GM19467 (cell line): Measurements from ENCODE around the gene NR1H2.

Experiments used
- ATAC-seq: cut with Tn5 transposase; IDR thresholded peaks from one replicate; pipeline ENCODE4 v1.9.1; 2021; ENCODE audit warnings: mild to moderate bottlenecking, moderate library complexity; ENCODE audit not compliant: unreplicated experiment

NR1H2 gene

DNA sequence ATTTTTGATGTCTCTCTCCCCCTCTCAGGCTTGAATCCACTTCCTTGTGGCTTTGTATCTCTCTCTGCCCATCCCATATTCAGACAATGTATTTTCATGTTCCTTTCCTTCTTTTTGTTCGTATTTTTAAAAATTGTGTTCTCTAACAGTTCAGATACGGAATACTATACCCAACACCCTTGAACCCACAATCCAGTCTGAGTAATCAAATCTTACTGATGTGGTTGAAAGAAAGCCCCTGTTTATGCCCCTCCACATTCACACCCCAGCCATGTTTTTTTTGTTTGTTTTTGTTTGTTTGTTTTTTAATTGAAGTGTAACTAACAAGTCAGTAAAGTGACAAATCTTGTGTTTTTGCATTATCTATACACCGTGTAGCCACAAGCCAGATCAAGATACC, 43.9 kb downstream of the NR1H2 start:
- no peak for ATAC-seq

- ATAC-seq, result no peak
Observed at GRCh38 chr19:50420808-50421207, 44.6 kb downstream of the NR1H2 start.

DNA sequence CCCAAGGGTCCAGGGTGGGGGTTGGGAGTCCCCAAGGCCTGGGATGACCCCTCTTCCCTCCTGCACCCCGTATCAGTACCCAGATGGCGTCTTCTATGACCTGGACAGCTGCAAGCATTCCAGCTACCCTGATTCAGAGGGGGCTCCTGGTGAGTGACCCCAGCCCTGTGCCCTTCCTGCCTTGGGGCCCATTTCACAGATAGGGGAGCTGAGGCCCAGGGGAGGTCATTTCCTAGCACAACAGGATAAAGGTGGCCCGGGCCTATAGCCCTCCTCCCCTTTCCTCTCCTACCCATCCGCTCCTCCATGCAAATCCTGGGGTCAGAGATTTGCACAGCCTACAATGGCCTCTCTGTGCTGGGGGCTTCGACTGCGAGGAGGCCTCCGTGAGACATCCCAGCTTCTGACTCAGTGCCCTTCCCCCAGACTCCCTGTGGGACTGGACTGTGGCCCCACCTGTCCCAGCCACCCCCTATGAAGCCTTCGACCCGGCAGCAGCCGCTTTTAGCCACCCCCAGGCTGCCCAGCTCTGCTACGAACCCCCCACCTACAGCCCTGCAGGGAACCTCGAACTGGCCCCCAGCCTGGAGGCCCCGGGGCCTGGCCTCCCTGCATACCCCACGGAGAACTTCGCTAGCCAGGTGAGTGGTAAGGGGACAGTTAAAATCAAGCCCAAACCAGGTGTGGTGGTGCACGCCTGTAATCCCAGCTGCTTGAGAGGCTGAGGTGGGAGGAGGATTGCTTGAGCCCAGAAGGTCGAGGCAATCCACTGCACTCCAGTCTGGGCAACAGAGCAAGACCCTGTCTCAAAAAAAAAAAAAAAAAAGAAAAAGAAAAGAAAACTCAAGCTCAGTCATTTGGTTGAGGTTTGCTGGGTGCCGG, 46.4 kb downstream of the NR1H2 start:
- ATAC-seq, result no peak

- ATAC-seq, result no peak
Observed at GRCh38 chr19:50423279-50424113, 47.2 kb downstream of the NR1H2 start.

DNA sequence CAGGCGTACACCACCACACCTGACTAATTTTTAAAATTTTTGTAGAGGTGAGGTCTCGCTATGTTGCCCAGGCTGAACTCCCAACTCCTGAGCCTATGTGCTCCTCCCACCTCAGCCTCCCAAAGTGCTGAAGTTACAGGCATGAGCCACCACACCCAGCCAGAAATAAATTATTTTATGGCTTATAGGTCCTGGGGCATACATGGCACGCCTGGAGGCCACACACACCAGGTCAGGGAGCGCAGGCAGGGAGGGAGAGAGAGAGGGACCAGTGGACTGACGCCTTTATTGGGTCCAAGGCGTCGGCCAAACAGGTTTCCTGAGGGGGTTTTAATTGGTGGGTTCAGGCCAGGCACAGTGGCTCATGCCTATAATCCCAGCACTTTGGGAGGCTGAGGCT, 49.3 kb downstream of the NR1H2 start:
- no peak for ATAC-seq

- no peak for ATAC-seq
Observed at GRCh38 chr19:50427318-50427925, 51.2 kb downstream of the NR1H2 start.

GRCh38 chr19:50427997-50428425, 51.8 kb downstream of the NR1H2 start:
- ATAC-seq, result no peak

DNA sequence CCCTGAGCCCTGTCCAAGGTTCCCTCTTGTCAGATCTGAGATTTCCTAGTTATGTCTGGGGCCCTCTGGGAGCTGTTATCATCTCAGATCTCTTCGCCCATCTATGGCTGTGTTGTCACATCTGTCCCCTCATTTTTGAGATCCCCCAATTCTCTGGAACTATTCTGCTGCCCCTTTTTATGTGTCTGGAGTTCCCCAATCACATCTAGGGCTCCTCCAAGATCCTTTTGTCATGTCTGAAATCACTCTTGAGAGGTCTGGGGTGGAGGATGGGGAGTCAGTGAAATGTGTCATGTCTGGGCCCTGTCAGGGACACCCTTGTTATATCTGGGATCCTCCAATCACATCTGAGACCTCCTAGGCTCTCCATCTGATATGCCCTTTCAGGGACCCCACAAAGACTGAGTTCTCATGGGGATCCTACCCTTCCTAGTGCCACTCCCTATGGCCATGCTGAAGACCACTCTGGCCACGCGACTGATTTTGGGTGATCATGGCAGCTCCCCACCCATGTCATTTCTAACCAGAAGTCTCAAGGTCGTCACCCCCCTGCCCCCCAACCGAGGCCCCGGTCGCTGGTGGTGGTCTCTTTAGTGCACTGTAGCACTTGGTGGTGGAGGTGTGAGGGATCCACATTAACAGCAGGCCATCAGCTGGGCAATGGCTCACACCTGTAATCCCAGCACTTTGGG, 52.7 kb downstream of the NR1H2 start:
- ATAC-seq, result no peak

GRCh38 chr19:50430888-50431342, 54.7 kb downstream of the NR1H2 start:
- no peak for ATAC-seq

- ATAC-seq, result peak; percentile 53
Observed at GRCh38 chr19:50431343-50432220, 55.3 kb downstream of the NR1H2 start.

GRCh38 chr19:50432221-50433028, 56.2 kb downstream of the NR1H2 start, which contains the start of gene MYBPC2:
Gene MYBPC2, plus strand, starts transcription at chr19:50432892. Its CDS starts 62 bp downstream, at chr19:50432954.
- ATAC-seq, result no peak
